ENCODE data around the gene ABR. TPM values are rescaled to one million over a fixed set of nuclear protein-coding genes. Genes with fewer than 3 reads are reported as not detected.

Gene ABR
- total RNA-seq, 1 donor from 2014 or later: 92.7 TPM

- H4K20me1 ChIP-seq (ENCODE audit: low read depth): no peaks in the 10 kb centered on the region
- Mint-ChIP-seq H3K27ac (no peak overlapping the region), H3K4me1 (peaks cover 14% of the 10 kb centered on the region), H3K9me3 (no peaks in the 10 kb centered on the region), H3K36me3 (no peaks in the 10 kb centered on the region), H3K27me3 (ENCODE audit: insufficient read depth, low read depth) (peaks cover 20% of the 10 kb centered on the region), H3K4me3 (no peak overlapping the region)
- no peaks in the 10 kb centered on the region for H3K9me3 ChIP-seq (ENCODE audit: low read depth)
- no peak overlapping the region for H3K4me3 ChIP-seq
- peaks cover 12% of the 10 kb centered on the region for H3K4me1 ChIP-seq
- H2AFZ ChIP-seq (replicated peaks): no peak overlapping the region
- TF ChIP-seq EZH2phosphoT487 (IDR thresholded peaks at IDR 0.05) (no peak), EZH2 (IDR thresholded peaks at IDR 0.05) (no peak), CTCF (IDR thresholded peaks at IDR 0.05) (no peak)
- H3K27me3 ChIP-seq: peaks cover 35% of the 10 kb centered on the region
- H3K4me2 ChIP-seq: no peak overlapping the region
- H3K27ac ChIP-seq: no peak overlapping the region
- H3F3A ChIP-seq (ENCODE audit: low read depth): peaks cover 12% of the 10 kb centered on the region
- no peak for DNase-seq (ENCODE audit: low spot score)
- no peaks in the 10 kb centered on the region for H3K36me3 ChIP-seq
- no peaks in the 10 kb centered on the region for H3K79me2 ChIP-seq (ENCODE audit: low read depth)
- no peak overlapping the region for H3K9ac ChIP-seq
These were observed 41.4 kb upstream of the ABR start for GRCh38 chr17:1221209-1221608.

- peaks cover 13% of the 10 kb centered on the region for H3F3A ChIP-seq (ENCODE audit: low read depth)
- H3K36me3 ChIP-seq: no peaks in the 10 kb centered on the region
- Mint-ChIP-seq H3K27ac (no peak overlapping the region), H3K4me1 (peaks cover 18% of the 10 kb centered on the region), H3K4me3 (no peak overlapping the region), H3K9me3 (no peaks in the 10 kb centered on the region), H3K36me3 (no peaks in the 10 kb centered on the region), H3K27me3 (ENCODE audit: insufficient read depth, low read depth) (peaks cover 12% of the 10 kb centered on the region)
- no peaks in the 10 kb centered on the region for H3K9me3 ChIP-seq (ENCODE audit: low read depth)
- TF ChIP-seq EZH2 (IDR thresholded peaks at IDR 0.05) (no peak), CTCF (IDR thresholded peaks at IDR 0.05) (no peak), EZH2phosphoT487 (IDR thresholded peaks at IDR 0.05) (no peak)
- no peak overlapping the region for H3K27ac ChIP-seq
- no peaks in the 10 kb centered on the region for H3K79me2 ChIP-seq (ENCODE audit: low read depth)
- H3K9ac ChIP-seq: no peak overlapping the region
- H3K4me3 ChIP-seq: no peak overlapping the region
- H4K20me1 ChIP-seq (ENCODE audit: low read depth): no peaks in the 10 kb centered on the region
- DNase-seq (ENCODE audit: low spot score): no peak
- H3K4me2 ChIP-seq: no peak overlapping the region
- H2AFZ ChIP-seq (replicated peaks): no peak overlapping the region
- peaks cover 15% of the 10 kb centered on the region for H3K4me1 ChIP-seq
- H3K27me3 ChIP-seq: peaks cover 26% of the 10 kb centered on the region
These were observed 40.6 kb upstream of the ABR start for GRCh38 chr17:1220346-1220745.

- peak; percentile 25 for DNase-seq (ENCODE audit: low spot score)
- no peak overlapping the region for H3K27ac Mint-ChIP-seq
- no peaks in the 10 kb centered on the region for H3K9me3 ChIP-seq (ENCODE audit: low read depth)
- no peaks in the 10 kb centered on the region for H3K36me3 Mint-ChIP-seq
- no peaks in the 10 kb centered on the region for H3K36me3 ChIP-seq
- TF ChIP-seq CTCF (IDR thresholded peaks at IDR 0.05): no peak
- H3K79me2 ChIP-seq (ENCODE audit: low read depth): no peaks in the 10 kb centered on the region
- no peaks in the 10 kb centered on the region for H3K9me3 Mint-ChIP-seq
- no peak overlapping the region for H3K4me3 ChIP-seq
- H3F3A ChIP-seq (ENCODE audit: low read depth): peaks cover 13% of the 10 kb centered on the region
- H3K27me3 ChIP-seq: peaks cover 17% of the 10 kb centered on the region
- H2AFZ ChIP-seq (replicated peaks): peak overlapping the region; percentile 65
- no peak overlapping the region for H3K27ac ChIP-seq
- H3K27me3 Mint-ChIP-seq (ENCODE audit: insufficient read depth, low read depth): peaks cover 10% of the 10 kb centered on the region
- peaks cover 16% of the 10 kb centered on the region for H3K4me1 Mint-ChIP-seq
- no peaks in the 10 kb centered on the region for H4K20me1 ChIP-seq (ENCODE audit: low read depth)
- H3K4me1 ChIP-seq: peaks cover 15% of the 10 kb centered on the region
- H3K4me3 Mint-ChIP-seq: peak overlapping the region; percentile 34
- peak overlapping the region; percentile 35 for H3K4me2 ChIP-seq
- H3K9ac ChIP-seq: no peak overlapping the region
These were observed 37.3 kb upstream of the ABR start for GRCh38 chr17:1217089-1217385.
